ENCODE results near the gene MKLN1.

The MKLN1 gene

GRCh38 chr7:131537571-131537978 is 209.9 kb downstream of the MKLN1 start:
- DNase-seq (ENCODE audit: low read depth in 2 of 2): no peak
- TF ChIP-seq CTCF (IDR thresholded peaks at IDR 0.05; ENCODE audit: low read depth, low read length): no peak
- H3K4me3 ChIP-seq (replicated peaks in 1 of 2; ENCODE audit: low read depth in 2 of 2, low read length in 2 of 2): no peak overlapping the region

- no peak overlapping the region for H3K4me3 ChIP-seq (replicated peaks in 1 of 2; ENCODE audit: low read depth in 2 of 2, low read length in 2 of 2)
- DNase-seq (ENCODE audit: low read depth in 2 of 2): no peak
- no peak for TF ChIP-seq CTCF (IDR thresholded peaks at IDR 0.05; ENCODE audit: low read depth, low read length)
These were observed 210.6 kb downstream of the MKLN1 start for GRCh38 chr7:131538071-131538812.

GRCh38 chr7:131538813-131539179 is 211.1 kb downstream of the MKLN1 start:
- no peak for DNase-seq (ENCODE audit: low read depth in 2 of 2)
- no peak overlapping the region for H3K4me3 ChIP-seq (replicated peaks in 1 of 2; ENCODE audit: low read depth in 2 of 2, low read length in 2 of 2)
- TF ChIP-seq CTCF (IDR thresholded peaks at IDR 0.05; ENCODE audit: low read depth, low read length): no peak

GRCh38 chr7:131540491-131541162 is 213.0 kb downstream of the MKLN1 start:
- peak; percentile 26 for TF ChIP-seq CTCF (IDR thresholded peaks at IDR 0.05; ENCODE audit: low read depth, low read length)
- peak in 1 of 2 donors; percentile 11 for DNase-seq (ENCODE audit: low read depth in 2 of 2)
- H3K4me3 ChIP-seq (replicated peaks in 1 of 2; ENCODE audit: low read depth in 2 of 2, low read length in 2 of 2): no peak overlapping the region

GRCh38 chr7:131543298-131543697 is 215.6 kb downstream of the MKLN1 start:
- DNase-seq (ENCODE audit: low read depth in 2 of 2): no peak
- H3K4me3 ChIP-seq (replicated peaks in 1 of 2; ENCODE audit: low read depth in 2 of 2, low read length in 2 of 2): no peak overlapping the region
- no peak for TF ChIP-seq CTCF (IDR thresholded peaks at IDR 0.05; ENCODE audit: low read depth, low read length)

- no peak for TF ChIP-seq CTCF (IDR thresholded peaks at IDR 0.05; ENCODE audit: low read depth, low read length)
- DNase-seq (ENCODE audit: low read depth in 2 of 2): no peak
- H3K4me3 ChIP-seq (replicated peaks in 1 of 2; ENCODE audit: low read depth in 2 of 2, low read length in 2 of 2): no peak overlapping the region
These were observed 216.3 kb downstream of the MKLN1 start for GRCh38 chr7:131544021-131544420.

Measured in cardiac fibroblast (primary cell).